ENCODE results near the gene HS3ST1.

HS3ST1 gene

DNA sequence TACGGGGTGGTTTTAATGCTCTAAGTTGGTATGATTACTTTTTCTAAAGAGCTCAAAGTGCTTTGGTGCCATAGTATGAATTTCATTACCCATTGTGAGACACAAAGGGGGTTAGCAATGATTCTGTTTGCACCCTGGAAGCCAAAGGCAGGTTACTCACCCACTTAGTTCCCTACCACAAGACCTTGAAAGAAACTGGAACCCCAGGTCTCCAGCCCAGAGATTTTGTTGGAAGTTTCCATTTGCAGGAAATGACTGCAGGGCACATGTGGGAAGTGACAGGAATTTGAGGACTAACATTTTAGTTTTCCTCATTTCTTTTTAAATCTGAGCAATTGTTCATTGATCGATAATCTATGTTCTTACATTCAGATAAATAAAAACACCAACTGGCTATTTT is 1.8 kb upstream of the HS3ST1 start:
- DNase-seq, result no peak

DNA sequence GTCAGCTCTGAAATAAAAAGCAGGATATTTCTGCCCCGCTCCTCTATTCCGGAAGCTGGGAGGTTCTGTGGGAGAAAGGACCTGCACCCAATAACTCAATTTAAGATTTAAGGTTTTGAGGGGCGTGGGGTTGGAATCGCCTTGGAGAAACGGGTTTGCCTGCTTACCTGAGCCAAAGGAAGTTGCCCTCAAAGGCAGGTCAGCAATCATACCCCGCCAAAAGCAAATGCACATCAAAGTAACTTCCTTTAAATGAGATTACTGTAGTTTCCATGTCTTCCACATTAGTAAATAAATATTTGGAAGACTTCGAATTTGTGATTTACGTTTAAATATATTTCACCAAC is 978 bp upstream of the HS3ST1 start:
- no peak for DNase-seq

DNA sequence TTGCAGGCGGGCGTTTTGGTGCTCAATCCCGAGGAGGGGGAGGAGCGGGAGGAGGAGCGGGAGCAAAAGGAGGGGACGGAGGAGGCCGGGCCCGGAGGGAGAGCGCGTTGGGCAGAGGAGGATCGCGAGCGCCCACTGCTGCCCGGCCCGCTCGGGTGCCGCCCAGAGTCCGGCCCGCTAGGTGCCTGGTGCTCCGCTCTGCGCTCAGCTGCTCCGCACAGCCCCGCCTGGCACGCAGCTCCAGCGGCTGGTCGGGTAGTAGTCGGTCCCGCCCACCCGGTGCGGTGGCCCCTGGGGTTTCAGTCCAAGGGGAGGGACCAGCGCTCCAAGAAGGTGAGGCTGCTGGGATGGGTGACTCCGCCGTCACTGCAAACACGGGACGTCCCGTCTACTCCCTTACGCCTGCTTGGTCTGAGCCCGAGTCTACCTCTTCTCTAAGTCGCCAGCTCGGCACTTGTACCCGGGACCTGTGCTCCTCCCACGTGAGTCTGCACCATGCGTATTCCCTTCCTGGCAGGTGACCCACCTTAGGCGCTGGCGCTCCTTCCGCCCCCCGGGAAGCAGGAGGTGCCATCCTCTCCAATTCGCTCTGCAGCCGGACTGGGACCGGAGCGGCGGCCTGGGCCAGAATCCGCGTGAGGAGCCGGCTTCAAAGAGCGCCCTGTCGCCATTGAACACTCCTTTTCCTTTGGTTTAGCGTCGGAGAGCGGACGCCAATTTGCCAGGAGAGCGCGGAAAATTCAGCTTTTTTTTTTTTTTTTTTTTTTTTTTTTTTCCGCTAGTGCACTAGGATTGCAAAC is 405 bp upstream of the HS3ST1 start:
- DNase-seq, result peak; percentile 96

DNA sequence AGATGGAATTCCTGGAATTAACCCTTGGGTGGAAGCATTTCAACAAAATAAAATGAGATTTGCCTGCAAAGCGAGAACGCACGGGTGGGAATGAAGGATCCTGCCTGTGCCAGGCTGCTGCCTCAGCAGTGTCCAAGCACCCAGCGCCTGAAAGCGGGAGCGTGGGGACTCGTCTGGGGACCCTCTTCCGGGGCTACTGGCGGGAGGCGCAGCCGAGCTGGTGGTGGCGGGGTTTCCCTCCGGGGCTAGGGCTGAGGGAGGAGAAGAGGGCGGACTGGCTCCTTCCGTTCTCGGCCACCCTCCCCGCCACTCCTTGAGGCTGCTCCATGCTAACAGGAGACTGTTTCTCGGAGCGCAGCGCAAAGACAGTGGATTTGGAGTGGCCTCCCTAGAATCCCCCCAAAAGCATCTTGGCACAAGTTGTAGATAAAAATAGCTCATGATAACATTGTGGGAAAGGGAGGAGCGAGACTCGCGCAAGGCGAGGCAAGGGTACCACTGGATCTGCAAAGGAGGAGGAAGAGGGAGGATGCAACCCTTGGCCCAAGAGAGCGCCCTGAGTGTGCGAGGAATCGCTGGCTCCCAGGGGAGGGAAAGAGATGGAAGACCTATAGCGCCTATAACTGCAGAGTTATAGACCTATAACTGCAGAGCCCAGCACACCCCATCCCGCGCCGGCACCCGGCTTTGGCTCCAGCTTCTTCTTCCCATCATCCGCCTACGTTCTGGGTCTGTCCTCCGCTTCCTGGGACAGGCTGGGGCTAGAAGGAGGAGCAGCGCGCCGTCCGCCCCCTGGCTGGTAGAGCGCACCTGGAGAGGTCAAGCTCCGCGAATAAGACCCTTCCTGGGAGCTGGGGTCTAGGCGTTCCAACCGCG is 1.3 kb downstream of the HS3ST1 start:
- DNase-seq, result no peak

DNA sequence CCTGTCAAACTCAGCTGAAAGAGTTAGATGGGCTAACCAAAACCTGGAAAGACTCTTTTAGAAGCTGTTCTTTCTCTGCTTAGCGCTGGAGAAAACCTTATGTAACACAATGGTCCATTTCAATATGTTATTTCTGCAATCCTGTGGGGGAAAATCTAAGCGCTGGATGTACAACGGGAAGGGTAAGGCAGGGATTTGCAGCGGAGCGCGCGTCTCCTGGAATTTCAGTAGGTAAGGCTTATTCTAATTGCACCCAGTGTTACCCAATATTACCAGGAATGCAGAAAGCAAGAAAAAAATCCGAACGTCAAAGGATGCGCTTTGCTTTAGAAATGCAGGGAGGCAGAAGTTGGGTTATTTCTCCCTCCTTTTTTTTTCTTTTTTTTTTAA is 2.0 kb downstream of the HS3ST1 start:
- DNase-seq, result no peak

DNA sequence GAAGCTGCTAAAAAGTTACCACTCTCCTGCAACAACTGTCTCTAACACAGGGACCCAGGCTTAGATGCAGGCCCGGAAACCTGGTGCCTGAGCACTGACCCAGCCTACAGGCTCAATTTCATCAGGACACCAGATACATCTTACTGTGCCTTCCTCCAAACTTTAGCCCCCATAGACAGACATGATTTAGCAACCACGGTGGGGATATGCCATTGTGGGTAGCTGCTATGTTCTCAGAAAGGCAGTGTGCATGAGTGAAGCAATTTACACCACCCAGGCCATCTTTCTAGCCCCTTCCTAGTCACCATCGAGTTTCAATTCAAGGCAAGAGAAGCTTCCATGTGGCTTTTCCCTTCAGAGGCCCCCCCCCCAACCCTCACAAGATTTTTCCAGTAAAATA is 2.7 kb downstream of the HS3ST1 start:
- DNase-seq, result no peak

DNA sequence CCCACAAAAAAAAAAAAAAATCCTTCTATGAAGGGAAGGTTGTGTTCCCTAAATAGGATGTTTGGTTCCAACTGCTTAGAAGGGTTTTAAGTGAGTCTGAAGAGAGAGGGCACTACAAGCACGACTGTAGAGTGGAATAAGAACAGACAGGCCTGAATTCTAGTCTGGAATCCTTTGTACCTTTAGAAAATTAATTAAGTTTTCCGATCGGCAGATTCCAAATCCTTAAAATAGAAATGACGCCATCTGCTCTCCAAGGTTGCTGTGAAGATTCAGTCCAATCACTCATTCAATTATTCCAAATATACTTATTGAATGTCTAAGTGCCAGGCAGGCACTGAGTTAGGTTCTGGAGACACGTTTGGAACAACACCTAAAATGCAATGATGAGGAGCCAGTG is 3.8 kb downstream of the HS3ST1 start:
- DNase-seq, result no peak

DNA sequence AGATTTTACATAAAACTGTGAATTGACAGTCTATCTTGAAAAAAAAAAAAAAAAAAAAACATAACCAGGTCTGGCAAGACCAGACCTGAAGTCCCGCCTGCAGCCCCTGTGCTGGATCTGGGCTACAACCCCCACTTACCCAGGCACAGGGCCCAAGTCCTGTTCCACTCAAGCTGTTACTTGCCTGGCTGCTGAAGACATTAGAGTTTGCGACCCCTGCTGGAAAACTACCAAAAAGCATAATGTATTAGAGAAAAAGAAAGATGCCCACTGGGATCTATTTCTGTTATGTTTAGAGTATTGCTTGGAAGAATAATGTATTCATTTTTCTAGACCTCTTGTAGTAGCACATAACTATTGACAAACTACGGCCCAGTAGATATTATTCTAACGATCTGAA is 4.7 kb downstream of the HS3ST1 start:
- peak; percentile 57 to 61 for DNase-seq

DNA sequence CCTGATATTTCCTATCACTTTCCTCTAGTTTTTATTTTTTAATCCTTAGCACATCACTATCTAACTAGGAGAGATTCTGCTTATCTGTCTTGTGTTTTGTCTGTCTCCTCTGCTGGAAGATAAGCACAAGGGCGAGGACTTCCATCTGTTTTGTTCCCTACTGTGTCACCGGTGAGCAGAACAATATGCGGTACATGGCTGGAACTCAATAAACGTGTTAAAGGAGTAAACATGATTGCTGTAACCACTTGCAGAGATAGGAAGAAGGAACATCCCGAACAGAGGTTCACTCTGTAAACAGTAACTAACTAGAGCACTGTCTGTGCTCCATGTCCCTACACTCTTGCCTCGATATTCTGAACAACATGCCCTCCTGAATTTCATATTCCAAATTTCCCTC is 5.2 kb downstream of the HS3ST1 start:
- DNase-seq, result no peak

DNA sequence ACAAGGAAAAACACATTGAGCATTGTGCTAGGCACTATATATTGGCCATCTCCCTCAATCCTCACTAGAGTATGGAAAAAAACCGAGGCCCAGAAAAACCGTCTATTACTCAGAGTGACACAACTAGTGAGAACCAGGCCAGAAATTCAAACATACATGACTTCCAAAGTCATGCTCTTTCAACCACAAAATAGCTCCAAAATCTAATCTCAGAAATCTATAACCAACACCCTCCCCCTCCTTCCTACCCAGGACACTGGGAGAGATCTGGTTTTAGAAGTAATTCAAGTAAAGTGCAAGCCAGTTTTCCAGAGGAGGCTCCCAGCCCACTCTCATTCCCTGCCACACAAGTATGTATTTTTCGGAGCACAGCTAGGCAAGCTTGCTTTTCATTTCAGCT is 7.6 kb downstream of the HS3ST1 start:
- DNase-seq, result no peak

DNA sequence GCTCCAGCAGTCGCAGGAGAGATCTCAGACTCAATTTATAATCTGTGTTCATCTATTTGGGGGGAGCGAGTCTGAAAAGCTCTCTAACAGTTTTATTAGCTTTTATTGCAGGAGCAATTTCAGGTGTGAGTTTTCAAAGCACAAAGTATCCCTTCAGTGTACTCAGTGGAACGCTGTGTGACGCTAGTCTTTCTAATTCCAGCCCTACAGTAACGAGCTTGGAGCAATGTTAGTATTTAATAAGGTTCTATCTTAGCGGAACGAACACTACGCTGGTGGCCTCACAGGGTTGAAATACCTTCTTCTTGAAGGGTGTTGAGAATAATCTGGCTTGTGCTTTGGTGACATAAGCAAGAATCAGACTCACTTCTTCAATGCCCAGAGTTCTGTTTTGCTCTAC is 8.4 kb downstream of the HS3ST1 start:
- DNase-seq, result no peak

DNA sequence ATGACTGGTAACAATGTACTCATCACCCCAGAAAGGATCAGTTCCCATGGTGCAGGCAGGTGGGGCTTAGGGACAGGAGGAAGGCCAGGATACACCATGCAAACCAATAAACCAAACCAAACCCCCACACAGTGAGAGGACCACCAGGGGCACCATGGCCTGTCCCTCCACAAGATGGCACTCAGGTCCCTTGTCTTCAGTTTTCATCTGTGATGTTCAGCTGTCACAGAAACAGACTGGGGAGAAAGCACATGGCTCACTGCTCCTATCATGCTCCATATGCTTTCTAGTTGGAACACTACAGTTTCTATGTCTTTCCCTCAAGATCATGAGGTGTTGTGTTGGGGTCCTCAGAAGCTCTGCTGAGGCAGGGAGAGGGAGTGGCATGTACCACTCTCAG is 10.1 kb downstream of the HS3ST1 start:
- peak; percentile 32 to 47 for DNase-seq

DNA sequence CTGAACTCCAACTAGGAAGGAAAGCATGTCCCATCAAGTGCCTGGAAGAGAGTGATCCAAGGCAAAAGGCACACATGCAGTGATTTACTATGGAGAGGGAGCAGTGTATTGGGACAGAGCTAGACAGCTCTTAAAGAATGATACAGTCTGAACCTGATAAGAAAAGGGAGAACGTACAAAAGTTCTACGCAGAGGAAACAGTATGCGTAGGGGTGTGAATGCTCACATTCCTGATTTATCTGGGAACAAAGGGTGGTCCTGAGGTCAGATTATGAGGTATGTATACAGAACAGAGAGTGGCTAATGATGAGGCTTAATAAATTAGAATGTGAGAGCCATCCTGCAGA is 12.0 kb downstream of the HS3ST1 start:
- DNase-seq, result no peak

DNA sequence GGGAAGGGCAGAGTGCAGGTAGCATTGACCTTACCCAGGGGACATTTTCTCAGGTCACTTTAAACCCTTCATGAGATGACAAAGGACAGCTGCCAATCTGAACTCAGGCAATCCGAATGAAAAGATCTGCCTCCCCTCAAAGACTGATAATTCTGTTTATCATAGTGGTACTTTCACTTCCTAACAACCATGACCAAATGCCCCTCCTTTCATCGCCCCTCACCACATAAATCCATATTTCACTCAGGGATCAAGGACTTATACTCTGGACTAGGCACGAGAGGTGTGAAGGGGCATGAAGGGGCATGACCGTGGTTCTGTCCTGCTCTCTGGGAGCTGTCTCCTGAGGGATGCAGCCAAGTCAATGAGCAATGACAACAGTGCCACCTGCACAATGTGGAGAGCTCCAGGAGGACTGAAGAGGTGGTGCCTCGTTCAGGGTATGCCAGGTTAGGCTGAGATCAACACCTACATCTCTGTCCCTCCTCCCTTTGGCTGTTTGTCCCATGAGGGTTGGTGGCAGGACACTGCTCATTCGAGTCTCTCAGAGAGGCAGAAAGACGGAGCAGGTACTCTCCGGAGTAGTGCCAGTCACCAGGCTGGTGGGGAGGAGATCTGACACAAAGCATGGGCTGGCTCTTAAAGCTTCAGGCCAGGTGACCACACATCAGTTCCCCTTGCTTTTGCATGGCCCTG is 12.5 kb downstream of the HS3ST1 start:
- no peak for DNase-seq

DNA sequence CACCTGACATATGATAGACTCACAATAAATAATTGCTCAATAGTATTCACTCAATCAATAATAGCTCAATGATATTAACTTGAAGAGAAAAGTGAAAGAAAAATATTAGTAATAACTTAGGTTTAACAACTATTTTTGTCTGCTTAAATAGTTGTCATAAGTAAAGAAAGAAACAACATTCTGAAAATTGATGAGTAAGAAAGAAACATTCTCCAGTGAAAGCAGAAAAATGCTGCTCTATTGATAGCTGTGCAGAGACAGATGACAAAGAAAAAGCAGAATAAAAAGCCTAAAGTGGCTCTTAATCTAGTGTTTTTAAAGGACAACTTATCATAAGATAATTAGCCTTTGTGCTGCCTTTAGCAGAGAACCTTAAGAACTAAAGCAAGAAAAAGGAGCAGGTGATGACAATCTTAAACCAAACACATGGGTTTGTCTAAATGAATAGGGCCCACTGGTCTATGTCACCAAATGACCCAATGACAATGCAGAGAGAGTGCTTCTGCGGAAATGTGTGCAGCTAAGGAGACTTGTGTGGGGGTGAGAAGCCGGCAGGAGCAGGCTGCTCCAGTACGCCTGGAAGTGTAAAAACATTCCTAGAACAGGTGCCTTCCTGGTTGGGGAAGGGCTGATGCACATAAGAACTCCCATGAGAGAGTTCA is 13.2 kb downstream of the HS3ST1 start:
- DNase-seq, result no peak

DNA sequence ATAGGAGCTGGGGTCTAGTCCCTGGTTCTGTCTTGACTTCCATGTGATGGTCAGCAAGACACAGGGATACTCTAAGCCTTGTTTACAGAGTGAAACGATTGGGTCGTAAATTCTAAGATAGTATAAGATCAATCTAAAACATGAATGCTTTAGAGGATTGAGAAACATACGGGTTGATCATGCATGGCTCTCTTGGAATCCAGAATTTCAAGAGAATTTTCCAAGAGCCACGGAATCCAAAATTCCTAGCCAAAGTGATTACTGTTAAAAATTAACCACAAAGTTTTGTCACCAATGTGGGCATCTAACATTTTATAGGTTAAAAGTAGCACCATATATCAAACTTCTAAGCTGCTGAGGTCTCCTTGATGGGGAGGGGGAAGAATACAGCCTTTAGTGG is 16.5 kb downstream of the HS3ST1 start:
- no peak for DNase-seq

DNA sequence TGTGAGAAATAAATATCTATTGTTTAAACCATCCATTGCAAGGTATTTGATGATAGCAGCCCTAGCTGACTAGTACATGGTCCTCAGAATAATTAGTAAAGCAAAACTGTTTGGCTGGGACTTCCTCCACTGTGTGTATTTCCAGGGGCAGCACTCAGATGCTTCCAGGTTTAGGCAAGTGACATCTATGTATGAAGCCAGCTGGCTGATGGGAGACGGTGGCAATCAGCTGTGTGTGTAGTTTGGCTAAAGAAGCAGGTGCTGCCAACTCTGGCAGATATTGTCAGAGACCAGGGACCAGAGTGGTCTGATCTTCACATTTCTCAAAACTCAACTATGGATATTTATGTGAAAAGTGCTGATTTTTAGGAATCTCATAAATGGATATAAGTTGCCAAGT is 19.1 kb downstream of the HS3ST1 start:
- no peak for DNase-seq

DNA sequence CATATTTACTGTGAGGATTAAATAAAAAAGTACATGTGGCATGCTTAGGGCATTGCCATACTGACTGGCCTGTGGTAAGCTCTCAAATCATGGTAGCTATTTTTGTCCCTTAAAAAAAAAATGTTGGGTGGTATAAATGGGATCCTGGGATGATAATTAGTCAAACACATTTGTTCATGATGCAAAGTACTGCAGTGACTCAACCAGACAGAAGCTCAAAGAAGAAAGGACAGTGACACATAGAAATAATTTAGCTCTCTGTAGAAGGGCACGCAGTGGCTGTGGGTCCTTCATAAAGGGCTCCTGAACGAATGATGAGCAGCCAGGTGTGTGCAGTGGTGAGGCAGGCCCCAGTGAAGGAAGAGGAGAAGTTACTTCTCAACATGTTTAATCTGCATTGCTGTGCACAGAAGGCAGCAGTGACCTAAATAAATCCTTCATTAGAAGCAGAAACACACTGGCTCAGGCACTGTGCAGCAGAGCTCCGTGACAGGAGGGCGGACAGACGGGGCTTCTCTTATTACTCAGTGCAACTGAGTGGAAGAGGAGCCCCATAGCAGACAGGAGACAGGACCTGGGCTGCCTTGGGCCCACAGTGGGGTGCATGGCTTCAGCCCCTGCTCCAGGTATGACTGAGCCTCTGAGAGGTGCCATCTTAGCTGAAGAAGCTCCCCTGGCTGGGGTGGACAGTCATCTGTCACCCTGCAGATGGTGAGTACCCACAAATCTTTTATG is 20.3 kb downstream of the HS3ST1 start:
- no peak for DNase-seq

DNA sequence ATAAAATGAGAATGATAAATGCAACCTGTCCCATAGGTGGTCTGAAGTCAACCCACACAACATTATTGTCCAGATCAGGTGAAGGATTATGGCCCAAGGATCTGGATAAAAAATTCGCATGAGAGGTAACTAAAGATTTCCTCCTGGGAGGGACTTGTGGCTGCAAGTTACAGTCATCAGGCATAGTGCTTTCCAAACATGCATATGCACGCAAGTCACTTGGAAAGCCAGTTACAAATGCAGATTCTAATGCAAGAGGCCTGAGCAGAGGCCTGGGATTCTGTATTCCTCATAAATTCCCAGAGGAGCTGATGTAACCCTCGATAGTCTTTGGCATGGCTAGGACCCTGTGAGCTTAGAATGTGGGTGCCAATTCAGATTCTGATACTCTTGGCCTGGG is 21.1 kb downstream of the HS3ST1 start:
- DNase-seq, result no peak

DNA sequence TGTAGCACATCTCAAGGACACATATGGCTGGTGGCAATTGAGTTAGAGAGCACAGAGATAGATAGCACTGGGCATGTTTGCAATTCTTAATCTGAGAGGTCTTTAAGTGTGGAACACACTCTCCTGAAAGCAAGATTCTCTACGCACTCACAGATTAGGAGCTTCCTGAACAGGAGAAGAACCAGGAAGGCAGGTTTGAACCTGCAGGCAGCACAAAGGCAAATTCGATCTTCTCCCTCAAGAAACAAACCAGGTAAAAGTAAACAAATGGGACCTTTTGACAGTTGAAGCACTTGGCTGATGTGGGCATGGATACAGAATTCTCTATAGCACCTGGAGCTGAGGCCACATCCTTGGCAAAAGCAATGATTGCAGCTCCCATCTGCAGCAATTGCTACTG is 24.3 kb downstream of the HS3ST1 start:
- DNase-seq, result no peak

DNA sequence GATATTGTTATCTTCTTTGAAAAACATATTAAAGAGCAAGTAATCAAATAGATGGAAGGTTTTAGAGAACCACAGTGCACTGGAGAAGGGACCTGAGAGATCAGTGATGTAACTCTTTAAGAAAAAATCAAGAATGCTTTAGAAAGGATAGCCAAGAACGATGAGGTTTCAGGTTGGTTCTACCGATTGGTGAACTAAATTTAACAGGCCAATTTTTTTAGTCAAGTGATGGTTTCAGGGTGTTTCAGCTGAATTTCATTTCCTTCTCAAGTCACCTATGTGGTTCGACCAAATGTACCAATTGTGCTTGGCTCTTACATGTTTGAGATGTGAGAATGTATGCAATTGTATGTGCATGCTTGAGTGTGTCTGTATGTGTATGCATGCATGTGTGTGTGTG is 26.5 kb downstream of the HS3ST1 start:
- no peak for DNase-seq

DNA sequence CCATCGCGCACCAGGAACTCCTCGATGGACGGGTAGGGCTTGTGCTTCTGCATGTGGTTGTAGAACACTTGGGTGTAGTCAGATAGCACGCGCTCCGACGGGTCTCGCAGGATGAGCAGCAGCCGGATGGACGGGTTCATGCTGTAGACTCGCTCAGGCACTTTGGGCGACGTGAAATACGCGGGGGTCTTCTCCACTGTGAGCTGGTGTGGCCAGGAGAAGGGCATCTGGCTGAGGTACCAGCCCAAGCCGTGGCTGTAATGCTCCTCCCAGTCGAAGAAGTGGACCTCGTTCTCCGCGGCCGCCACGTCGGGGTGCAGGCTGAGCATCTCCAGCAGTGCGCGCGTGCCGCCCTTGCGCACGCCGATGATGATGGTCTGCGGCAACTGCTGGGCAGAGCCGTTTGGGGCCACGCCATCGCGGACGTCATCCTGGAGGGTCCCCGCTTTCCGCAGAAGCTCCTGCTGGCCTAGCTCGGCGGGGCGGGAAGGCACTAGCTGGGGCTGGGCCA is 29.2 kb downstream of the HS3ST1 start:
- no peak for DNase-seq

Data from Kasumi-1 (cell line).